ENCODE measurements around the gene SQOR.

The SQOR gene

DNA sequence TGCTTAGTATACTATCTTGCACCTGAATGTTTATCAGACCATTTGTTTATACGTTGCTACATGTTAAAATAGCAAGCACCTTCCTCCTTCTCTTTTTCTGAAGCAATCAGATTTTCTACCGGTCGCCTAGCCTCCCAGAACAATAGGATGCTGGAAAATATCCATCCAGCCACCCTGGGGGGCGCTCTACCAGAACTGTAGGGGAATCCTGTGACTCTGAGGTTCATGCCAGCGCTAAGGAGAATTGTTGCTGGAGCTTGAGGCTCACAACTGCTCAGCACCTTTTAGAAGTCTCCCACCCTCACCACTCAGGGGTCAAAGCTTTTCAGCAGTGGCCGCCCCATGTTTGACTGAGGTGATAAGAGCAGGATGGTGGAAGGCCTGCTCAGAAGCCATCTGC lies 27.5 kb downstream of the SQOR start:
- DNase-seq, result no peak

DNA sequence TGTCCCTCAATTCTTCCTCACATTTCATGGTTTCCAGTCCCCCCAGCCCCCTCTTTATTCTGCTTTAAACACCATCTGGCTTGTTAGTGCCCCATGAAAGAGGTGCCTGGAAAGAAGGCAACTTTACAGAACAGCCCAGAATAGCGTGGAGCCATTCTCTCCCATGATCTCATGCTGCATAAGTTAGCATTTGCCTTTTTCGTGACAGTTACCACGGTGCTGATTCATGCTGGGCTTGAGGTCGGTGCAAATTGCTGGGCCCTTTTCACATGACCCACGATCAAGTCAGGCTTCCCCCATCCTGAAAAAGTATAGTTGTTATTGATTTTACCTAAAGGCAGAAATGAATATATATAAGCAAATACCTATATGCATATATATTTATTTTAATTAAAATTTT lies 29.6 kb downstream of the SQOR start:
- DNase-seq, result peak; percentile 26 to 61

DNA sequence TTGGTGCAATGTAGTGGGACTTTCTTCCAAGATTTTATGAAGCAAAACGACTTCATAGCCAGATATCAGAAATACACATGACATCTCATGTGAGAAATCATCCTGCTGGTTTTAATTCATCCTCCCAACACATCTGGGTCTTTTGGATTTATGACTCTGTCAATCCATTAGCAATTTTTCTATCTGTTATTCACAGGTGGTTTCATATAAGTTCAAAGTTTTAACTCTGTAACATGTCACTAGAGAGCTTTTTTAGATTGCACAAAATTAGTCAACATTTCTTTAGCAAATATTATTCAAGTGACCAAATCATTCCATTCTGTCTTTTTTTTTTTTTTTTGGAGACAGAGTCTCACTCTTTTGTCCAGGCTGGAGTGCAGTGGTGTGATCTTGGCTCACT lies 30.4 kb downstream of the SQOR start:
- DNase-seq, result no peak

DNA sequence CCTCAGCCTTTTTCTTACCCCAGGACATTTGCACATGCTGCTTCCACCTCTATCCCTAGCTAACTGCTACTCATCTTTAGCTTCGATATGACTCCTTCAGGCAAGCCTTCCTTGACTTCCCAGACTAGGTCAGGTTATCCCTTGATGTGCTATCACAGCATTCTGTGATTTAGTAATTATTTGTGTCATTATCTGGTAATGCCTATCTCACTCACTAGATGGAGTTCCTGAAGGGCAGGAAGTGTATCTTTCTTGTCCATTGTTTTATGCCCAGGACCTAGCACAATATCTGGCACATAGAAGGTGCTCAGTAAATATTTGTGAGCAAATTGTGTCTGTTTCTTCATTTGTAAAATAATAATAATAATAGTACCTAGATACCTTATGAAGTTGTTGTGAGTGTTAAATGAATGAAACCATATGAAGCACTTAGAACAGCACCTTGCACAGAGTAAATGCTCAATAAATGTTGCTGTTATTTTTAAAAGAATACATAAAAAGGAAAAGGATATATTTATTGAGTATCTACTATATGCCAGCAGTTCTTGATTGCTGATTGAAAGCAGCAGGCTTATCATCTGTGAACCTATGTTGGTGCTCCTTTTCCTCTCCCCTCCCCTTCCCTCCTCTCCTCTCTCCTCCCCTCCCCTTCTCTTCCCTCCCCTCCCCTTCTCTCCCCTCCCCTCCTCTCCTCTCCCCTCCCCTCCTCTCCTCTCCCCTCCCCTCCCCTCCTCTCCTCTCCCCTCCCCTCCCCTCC lies 31.5 kb downstream of the SQOR start:
- no peak for DNase-seq

DNA sequence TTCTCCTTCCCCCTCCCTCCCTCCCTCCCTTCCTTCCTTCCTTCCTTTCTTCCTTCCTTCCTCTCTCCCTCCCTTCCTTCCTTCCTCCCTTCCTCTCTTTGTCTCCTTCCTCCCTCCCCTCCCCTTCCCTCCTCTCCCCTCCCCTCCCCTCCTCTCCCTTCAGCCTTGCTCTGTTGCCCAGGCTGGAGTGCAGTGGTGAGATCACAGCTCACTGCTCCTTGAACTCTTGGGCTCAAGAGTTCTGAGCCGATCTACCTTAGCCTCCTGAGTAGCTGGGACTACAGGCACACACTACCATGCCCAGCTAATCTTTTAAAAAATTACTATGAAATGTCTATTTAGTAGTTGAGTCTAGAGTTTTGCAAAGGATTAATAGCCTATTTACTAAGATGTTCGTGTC lies 32.2 kb downstream of the SQOR start:
- no peak for DNase-seq

DNA sequence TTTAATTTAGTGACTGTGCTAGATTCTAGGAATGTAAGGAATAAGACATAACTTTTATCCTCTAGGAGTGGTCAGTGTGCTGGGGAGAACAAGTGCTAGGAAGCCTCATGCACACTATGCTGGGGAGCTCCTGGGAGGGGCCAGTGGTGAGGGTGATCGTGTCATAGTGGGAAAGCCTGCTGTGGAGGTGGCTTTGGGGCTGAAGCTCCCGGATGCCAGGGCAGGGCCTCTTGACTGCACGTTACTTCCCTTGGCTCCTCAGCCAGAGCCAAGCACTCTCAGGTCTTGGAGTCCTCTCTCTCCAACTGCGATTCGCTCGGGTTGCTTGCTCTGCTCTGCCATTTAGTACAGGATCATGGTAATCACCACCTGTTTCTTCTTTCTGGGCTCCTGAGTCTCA lies 33.6 kb downstream of the SQOR start:
- no peak for DNase-seq

DNA sequence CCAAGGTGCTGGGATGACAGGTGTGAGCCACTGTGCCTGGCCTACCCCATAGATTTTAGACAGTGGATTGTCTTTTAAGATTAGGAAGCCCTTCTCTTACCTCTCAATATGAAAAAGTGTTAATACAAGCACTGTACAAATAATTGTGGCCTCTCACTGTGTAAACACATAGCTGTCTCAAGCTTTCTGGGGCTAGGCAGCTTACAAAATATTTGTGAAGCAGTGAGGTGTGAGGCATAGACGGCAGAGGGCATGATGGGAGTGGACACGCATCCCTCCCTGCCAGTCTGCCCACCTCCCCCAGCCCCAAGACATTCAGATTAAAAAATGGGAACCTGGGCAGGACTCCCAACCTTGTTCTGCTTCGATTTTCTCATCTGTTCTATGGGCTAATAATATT lies 34.6 kb downstream of the SQOR start:
- no peak for DNase-seq

DNA sequence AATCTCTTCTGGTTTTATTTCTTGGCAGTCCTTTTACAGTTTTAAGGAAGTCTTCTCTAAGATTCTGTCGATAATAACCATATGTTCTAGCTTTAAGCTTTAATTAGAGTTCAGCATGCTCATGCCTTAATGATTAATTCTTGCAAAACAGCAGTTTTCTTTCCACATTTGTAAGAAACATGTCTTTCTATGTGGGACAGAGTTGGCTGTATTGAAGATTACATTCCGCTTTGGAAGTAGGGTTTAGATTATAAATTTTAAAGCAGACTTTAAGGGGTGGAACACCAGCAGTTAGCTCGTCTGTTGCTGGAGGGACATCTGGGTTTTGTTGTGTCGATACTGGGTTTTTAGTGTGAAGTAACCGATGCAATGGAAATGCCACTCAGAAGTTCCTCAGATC lies 35.3 kb downstream of the SQOR start:
- DNase-seq, result no peak

DNA sequence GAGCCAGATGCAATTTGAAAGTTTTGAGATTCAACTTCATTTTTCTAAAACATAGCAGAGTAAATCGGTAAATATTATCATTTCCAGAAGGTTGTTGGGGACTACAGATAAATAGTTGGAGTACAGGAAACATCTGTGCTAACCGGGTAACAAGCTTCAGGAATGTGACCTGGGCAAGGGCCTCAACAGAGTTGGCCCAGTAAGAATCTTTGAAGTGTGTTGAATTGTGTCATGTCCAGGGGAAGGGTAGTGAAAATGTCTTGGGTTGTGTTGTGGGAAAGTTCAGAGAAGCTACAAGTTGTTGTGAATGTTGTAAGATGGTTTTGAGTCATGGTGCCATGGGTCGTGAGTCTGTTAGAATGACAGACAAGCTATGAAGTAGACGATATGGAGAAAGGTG lies 35.7 kb downstream of the SQOR start:
- no peak for DNase-seq

DNA sequence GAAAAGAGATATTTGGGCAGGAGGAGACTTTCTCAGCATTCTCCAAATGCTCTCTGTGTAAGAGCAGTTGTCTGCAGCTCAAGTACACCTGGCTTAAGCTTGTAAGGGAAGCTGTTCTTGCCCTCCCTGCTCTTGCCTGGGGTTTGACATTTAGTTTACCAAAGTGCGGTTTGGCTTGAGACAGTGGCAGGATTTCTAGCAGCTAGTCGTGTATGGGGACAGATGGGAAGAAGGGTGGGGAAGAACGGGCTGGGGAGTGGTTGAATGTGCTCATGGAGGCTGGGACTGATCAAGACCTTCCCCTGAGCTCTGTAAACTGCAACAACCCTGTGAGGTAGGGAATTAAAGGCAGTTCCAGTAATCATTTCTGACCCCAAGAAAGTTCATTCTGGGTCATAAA lies 39.8 kb downstream of the SQOR start:
- DNase-seq, result no peak

DNA sequence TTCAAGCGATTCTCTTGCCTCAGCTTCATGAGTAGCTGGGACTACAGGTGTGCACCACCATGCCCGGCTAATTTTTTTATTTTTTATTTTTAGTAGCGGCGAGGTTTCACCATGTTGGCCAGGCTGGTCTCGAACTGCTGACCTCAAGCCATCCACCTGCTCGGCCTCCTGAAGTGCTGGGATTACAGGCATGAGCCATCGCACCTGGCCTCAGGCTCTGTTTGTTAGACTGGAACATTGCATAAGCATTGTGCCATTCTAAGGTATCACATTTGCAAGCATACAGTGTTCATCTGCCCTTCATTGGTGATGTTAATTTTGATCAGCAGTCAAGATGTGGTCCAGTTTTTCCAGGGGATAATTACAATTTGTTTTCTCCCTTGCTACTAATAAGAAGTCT lies 43.0 kb downstream of the SQOR start:
- no peak for DNase-seq

DNA sequence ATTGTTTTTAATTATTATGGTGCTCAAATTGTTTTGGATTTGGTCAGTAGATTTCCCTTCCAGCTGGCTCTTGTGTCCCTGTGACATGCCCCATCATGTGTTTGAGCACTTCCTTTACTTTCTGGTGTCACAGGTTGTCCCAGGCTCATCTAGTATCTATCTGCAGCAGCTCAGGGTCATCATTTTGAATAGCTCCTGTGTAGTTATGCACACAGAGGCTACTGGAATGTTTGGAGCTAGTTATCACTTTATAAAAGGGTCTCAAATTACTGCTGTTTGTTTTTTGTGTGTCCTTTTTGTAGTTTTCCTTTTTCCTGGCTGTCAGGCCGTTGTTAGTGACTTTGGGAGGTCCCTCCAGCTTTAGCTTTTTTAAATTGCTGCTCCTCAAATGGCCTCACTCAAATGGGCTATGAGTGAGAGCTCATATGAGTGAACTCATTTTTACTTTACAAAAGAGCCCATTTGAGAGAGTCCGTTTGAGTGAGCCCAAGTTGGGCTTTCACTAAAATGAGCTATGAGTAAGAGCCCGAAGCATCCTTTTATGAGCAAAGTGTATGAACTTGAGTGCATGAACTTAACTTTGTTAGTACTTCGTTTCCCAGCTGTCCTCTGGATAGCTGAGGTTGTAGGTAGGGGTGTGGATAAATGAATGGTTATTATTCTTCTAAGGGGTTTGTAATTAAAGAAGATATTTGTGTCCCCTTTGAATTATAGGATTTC lies 43.8 kb downstream of the SQOR start:
- DNase-seq, result no peak

DNA sequence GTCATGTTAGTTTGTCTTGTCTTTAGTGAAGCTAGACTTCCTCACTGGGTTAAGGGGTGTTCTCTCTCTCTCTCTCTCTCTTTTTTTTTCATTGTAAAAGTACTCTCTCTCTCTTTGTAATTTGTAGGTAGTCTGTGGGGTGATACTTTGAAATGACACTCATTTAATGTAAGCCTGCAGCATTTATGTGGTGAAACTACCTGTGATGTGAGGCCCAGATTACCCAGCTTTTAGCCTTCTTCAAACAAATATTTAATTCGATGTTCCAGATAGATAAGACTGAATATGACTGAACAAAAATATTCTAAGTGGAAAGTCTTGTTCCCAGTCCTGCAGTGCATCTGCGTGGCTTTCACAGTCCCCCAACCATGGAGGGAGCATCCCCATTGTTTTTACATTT lies 49.7 kb downstream of the SQOR start:
- no peak for DNase-seq

DNA sequence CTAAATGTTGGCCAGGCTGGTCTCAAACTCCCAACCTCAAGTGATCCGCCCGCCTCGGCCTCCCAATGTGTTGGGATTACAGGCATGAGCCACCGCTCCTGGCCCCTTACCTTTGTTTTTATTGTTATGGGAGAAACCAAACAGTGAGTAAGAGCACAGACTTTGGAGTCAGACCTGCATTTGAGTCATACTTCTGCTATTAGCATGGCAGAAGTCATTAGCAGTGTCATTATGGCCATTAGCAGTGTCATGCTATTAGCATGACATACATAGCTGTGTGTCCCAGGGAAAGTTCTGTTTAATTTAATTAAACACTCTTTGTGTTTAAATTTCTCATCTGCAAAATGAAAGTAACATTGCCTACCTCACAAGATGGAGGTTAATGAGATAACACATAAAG lies 54.8 kb downstream of the SQOR start:
- DNase-seq, result no peak

DNA sequence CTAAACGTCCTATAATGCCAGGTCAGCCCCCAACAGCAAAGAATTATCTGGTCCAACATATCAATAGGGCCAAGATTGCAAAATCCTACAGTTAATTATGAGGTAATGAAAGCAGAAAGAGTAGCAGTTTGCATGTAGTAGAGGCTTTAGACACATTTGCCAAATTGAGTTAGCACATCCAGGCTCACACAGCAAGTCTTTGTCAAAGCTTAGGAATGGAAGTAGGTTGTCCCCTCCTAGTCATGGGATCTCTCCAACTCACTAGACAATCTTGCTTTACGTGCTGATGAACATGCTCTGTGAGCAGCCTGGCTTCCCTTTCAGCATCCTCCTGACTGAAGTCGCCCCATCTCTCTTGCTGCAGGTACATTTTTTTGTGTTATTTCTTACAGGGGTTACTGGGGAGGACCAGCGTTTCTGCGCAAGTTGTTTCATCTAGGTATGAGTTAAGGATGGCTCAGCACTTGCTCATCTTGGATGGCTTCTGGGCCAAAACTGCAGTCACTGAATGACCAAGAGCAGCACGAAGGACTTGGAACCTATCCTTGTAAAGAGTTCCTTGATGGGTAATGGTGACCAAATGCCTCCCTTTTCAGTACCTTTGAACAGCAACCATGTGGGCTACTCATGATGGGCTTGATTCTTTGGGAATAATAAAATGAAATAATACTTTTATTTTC lies 55.9 kb downstream of the SQOR start:
- DNase-seq, result no peak

DNA sequence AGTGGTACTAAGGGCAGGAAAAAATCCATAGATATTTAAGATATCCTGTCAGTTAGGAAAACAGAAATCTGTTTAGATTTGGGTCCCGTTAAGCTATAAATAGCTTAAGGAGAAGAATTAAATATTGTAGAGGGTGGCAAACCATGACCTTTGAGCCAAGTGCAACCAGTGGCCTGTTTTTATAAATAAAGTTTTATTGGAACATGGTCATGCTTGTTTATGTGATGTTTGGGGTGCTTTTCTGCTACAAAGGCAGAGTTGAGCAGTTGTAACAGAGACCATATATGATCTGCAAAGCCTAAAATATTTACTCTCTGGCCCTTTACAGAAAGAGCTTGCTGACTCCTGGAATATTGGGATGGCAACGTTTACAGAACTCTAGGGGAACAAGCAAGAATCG lies 66.3 kb downstream of the SQOR start:
- DNase-seq, result no peak

DNA sequence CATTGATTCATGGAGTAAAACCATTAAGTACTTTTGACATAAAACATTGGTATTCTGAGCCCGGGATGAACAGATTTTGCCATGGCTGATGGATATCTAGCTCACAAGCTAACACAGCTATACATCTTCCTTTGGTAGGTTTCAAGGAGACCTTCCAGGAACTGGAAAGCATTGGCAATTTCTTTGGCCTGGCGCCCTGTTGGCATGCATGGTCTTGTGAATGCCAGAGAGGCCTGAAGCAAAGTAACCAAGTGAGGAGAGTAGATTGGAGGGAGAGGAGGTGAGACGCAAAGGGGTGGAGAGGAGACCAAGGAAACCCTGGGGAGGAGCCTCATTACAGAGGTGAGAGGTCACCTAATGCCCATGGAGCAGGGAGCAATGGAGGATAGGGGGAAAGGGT lies 67.2 kb downstream of the SQOR start:
- DNase-seq, result no peak

DNA sequence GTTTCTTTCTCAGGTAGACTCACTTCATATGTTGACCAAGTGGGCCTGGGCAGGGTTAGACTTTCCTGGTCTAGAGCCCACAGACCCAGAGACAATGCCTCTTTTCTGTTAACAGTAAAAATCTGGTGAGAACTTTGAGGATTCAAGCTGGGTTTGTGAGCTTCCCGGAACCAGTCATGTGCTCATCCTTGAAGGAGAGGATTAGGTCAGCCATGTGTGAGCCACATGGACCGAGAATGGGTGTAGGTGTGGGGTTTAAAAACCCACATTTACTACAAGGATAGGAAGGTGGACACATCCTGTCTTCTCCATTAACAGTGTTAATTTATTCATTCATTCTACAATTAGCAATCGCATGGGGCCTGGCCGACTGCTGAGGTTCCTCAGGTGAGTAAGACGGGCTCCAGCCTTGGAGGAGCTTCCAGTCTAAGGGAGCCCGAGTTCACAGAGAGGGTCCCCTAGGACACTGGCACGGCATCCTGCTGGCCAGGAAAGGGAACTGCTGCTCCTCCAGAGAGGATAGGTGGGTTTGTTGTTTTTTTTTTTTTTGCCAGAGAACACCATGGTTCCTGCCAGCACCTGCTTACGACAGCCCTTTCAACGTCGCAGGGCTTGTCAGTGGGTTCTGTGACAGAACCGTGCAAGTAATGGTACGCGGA lies 69.0 kb downstream of the SQOR start:
- no peak for DNase-seq

DNA sequence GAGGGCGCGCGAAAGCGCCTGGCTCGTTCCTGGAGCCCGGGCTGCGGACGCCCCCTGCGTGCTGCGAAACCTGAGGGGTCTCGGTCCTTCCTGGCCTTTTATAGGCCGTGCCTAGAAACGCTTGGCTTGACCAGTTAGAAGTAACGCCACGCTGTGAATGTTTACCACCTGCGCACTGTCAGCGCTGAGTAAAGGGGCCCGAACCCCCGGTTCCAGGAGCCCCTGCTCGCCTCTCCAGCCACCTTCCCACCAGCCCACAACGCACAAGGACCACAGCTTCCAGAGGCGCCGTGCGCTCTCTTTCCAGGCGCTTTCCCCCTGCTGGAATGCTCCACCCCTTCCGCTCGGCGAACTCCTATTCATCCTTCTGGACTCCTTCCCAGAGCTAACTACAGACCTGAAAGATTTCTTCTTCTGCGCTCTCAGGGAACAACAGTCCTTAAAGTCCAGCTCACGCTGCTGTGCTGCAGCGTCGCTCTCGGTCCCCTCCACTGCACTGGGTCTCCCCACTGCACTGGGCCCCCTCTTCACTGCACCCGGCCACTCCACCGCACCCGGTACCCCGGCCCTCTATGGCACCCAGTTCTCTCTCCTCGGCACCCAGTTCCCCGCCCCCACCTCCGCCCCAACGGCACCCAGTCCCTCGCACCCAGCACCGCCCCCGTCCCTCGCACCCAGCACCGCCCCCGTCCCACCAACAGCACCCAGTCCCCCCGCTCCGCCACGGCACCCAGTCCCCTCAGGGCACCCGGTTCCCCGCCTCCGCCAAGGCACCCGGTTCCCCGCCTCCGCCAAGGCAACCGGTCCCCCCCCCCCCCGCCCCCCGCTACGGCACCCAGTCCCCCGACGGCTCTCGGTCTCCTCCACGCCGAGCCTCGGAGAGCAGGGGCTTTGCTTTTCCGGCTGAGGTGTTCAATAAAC lies 69.8 kb downstream of the SQOR start:
- DNase-seq, result no peak

DNA sequence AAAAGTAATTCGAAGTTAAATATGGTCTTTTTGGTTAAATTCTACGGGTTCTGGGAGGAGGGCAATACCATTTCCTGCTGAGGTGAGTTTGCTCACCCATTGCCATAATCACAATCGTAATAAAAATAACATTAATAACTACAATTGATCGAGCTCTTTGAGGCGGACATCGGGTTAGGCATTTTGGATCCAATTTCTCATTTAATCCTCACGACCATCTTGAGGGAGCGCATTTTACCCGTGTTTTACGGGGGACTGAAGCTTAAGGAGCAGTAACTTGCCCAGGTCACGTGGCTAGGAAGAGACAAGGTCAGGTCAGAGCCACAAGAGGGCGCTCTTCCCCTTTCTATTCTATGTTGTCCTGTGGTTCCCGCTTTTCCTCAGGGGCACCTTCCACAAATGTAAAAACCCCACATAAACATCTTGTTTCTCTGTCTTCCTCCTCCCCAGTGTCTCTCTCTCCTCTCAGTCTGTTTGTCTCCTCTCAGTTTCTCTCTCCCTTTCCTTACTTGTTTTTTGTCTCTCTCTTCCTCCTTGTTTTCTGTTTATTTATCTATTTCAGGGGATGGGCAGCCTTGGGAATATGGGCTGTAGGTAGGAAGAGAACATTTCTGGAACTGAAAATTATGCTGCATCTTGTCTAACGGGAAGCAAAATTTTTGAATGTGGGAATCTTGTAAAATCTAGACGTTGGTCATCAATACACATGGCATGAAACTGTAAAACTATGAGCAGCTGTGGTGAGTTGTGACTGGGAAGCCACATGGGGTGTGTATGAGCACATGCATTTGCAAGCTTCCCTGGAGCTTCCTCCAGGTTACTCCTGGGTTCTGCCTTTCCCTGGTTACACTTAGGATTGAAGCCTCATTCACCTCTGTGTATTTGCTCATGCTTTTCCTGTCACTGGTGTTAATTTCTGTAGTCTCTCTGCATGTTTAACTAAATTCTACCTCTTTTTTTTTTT lies 71.0 kb downstream of the SQOR start:
- peak; percentile 54 to 94 for DNase-seq

DNA sequence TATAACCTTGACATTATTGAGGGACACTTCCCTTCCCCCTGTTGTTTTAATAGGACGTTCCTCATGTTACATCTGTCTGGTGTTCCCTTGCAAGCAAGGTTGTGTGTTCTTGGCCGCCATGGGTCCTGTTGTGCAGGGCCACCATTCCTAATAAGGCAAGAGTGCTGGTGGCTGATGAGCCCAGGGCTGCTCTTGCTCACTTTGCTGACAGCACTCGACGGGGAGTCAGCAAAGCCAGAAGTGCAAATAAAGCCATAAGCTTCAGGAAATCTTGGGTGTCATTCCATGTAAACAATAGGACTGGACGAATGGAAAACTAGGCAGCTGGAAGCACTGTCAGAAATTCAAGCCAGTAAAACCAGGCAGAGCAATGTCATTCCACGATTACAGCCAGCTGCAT lies 75.8 kb downstream of the SQOR start:
- no peak for DNase-seq

All from inflammatory macrophage treated with lipopolysaccharide for 1 hour (primary cell).